ENCODE measurements around the gene SDR42E1.

- TF ChIP-seq EZH2 (optimal IDR thresholded peaks at IDR 0.05; ENCODE audit: low read depth, low read length) (no peak), CTCF (IDR thresholded peaks at IDR 0.05; ENCODE audit: low read length) (no peak)
Measured at GRCh38 chr16:82002831-82003230, 8.4 kb downstream of the SDR42E1 start.
